ENCODE data around the gene STAMBP. TPM values are rescaled to one million over a fixed set of nuclear protein-coding genes. Genes with fewer than 3 reads are reported as not detected.

STAMBP gene
- polyA plus RNA-seq, 3 donors: 15.1 to 27.9 (median 18.1) TPM

DNA sequence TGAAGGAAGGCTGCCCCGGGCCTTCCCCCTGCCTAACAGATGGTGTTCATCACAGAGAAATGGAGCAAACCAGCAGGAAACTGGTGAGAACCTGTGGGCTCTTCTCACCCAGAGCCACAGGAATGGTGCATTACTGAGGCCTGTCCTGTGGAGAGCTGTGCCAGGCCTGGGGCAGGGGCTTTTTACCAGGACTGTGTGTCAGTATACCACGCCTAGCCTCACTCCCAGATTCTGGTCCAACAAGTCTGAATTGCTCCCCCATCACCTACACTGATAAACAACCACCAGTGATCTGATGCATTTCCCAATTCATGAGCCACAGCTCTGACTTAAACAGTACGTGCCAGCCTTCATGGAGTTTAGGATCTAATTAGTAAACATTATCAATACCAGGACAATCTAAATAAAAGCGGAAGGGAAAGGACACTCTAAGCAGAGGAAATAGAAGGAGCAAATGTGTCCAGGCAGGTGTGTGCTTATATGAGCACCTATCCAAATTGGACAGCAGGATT, 89.0 kb downstream of the STAMBP start:
- WGBS, 3 donors: 82 to 86% (median 82%) methylated on average over 4 of the region's 4 CpGs
- no peak overlapping the region for H3K27ac ChIP-seq (ENCODE audit: low read depth, low read length)

DNA sequence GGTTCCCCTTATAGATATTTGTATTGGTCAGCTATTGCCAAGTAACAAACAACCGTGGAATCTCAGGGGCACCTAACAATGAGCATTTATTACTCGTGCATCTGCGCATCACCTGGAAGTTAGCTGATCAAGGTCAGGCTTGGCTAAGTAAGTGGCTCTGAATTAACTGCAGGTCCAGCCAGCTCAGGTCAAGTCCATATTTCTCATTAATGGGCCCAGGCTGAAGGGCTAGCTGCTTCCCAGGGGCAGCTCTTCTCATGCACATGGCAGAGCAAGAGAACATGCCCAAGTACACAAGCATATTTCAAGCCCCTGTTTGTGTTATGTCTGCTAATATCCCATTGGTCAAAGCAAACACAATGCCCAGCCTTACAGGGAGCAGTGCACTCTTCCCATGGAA, 90.1 kb downstream of the STAMBP start:
- 89 to 92% (median 91%) methylated on average over 3 of the region's 3 CpGs for WGBS, 3 donors
- no peak overlapping the region for H3K27ac ChIP-seq (ENCODE audit: low read depth, low read length)

DNA sequence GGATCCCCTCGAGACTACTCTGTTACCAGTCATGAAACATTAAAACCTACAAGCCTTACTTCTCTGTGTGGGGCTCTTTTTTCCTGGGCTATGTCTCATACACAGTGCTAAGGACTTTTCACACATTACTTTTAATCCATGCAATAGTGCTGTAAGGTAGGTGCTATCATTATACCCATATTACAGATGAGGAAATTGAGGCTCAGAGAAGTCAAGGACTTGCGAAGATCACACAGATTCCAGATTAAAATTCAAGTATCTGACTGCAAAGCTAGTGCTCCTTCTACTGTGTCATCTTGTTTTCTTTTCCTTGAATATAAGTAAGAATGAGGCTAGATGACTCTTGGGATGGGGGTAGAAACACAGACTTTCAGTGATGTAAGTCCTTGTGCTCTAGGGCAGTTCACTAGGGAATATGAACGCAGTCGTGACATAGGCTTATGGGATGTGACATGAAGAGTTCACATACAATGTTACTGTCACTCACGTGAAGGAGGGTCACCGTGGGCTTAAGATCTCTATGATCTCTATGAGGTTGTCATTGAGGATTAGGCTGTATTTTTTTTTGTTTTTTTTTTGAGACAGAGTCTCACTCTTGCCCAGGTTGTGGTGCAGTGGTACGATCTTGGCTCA, 91.0 kb downstream of the STAMBP start:
- no peak overlapping the region for H3K27ac ChIP-seq (ENCODE audit: low read depth, low read length)
- WGBS, 3 donors: 80 to 91% (median 88%) methylated on average over 7 of the region's 7 CpGs

DNA sequence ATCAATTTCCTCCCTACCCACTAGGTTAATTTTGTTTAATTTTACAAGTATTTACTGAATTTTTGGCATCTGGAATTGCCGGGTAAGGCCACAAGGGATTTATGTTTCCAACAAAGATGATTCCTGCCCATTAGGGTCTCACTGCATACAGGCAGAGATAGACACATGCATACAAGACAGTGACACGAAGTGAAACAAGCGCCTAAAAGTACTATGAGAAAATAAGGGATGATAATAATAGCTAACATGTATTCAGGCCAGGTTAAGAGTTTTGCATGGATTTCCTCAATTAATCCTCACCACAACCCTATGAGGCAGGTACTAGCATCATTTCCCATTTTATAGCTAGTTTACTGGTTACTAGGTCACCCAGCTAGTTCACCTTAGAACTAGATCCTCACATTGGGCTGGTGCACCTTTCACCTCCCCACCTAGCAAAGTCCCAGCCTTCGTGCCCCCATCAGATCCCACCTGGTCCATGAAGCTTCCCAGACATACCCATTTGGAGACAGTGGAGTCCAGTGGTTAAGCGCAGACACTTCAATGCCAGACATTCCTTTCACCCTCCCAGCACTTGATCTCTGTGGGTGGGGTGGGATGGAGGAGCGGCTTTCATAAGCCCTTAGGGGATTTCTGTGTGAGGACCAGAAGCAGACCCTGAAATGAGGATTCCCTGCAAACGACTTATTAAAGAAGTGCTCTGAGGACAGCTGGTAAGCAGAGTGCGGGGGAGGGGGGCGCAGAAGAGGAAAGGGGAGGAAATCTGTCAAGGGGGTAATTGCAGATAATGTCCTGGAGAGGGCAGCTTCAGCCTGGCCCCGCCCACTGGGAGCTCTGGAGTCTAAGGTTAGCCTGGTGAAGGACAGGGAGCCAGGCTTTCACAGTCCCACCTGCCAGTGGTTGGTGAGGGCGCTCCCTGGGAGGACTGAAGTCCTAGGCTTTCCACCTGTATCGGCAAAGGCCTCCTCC, 92.1 kb downstream of the STAMBP start:
- WGBS, 3 donors: 49 to 57% (median 55%) methylated on average over 12 of the region's 12 CpGs
- H3K27ac ChIP-seq (ENCODE audit: low read depth, low read length): no peak overlapping the region

DNA sequence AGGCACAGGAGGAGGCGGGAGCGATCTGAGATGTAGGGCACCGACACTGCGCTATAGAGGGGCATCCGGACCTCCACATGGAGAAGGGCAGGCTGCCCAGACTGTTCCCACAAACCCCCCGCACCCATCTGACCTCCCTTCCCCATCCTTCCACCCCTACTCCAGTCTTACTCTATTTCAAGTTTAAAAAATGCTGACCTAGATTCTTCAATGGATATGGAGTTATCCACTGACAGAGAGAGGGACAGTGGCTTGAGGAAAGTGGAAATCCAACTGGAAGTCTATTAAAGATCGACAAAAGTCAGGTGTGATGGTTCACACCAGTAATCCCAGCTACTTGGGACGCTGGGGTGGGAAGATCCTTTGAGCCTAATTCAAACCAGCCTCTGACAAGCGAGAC, 92.8 kb downstream of the STAMBP start:
- H3K27ac ChIP-seq (ENCODE audit: low read depth, low read length): no peak overlapping the region
- 78 to 93% (median 92%) methylated on average over 9 of the region's 9 CpGs for WGBS, 3 donors

DNA sequence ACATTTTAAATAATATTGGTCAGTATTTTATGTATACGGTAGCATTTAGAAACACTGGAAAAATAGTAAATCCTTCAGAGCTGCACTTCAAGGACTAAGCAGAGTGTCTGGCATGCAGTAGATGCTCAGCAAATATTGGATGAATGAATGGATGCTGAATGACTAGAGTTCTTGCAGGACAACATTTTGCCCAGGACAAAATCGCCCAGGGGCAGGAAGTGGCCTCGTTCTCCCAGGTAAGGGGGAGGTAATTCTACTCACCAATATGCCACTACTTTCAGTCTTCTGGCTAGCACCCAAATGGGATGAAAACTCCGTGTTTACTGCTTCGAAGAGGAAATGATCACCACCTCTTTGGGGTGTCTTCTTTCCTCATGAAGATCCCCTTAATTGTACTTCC, 93.9 kb downstream of the STAMBP start:
- H3K27ac ChIP-seq (ENCODE audit: low read depth, low read length): no peak overlapping the region
- WGBS, 3 donors: 47 to 53% (median 51%) methylated on average over 5 of the region's 5 CpGs

Other genes with a start within 250 kb of the STAMBP start
- gene NAT8, start 186.5 kb upstream of the STAMBP start, polyA plus RNA-seq: not detected
- 10 to 100 TPM; 27.4 to 56.2 (median 35.2) TPM for gene TPRKB, start 91.6 kb upstream of the STAMBP start, polyA plus RNA-seq
- gene DUSP11, start 48.9 kb upstream of the STAMBP start, polyA plus RNA-seq: 10 to 100 TPM in 2 of 3 donors, 1 to 10 TPM in 1; 6.9 to 17.1 (median 13.3) TPM
- gene C2orf78, start 44.8 kb upstream of the STAMBP start, polyA plus RNA-seq: not detected
- 10 to 100 TPM in 2 of 3 donors, 1 to 10 TPM in 1; 6.6 to 20.4 (median 17.1) TPM for gene ACTG2, start 64.0 kb downstream of the STAMBP start, polyA plus RNA-seq
- 100 to 1,000 TPM in 1 of 3 donors, 10 to 100 TPM in 2; 34.9 to 104 (median 63.2) TPM for gene DGUOK, start 97.9 kb downstream of the STAMBP start, polyA plus RNA-seq
- 1 to 10 TPM; 1.5 to 2.3 (median 2.0) TPM for gene TET3, start 155.9 kb downstream of the STAMBP start, polyA plus RNA-seq

Data from adipose tissue (tissue), 3 donors.